HepG2 (cell line): Measurements from ENCODE around the gene NR5A2. TPM values are rescaled to one million over a fixed set of nuclear protein-coding genes. Genes with fewer than 3 reads are reported as not detected.

Experiments used
- DR1 ChIP-seq: sonication (generic); formaldehyde crosslinking; IDR thresholded peaks from 2 replicates; pipeline ENCODE4 v1.8.0; 2021; ENCODE audit warnings: mild to moderate bottlenecking, missing genetic modification reagents, inconsistent platforms
- FIP1L1 ChIP-seq: fragments of 200-400 bp; formaldehyde crosslinking; IDR thresholded peaks from 2 replicates; pipeline ENCODE4 v1.6.1; 2018; ENCODE audit warnings: low read depth, mild to moderate bottlenecking, low read length, moderate library complexity, borderline replicate concordance; ENCODE audit not compliant: insufficient read depth
- GTF3A ChIP-seq: sonication (generic); formaldehyde crosslinking; conservative IDR thresholded peaks from 2 replicates; pipeline ENCODE4 v1.4.0; 2020; ENCODE audit warnings: mild to moderate bottlenecking, missing genetic modification reagents
- HMG20A ChIP-seq: IDR thresholded peaks from 2 replicates; pipeline ENCODE4 v1.6.1; 2016; ENCODE audit warnings: borderline replicate concordance
- HNF4G ChIP-seq, 2 experiments: sonication (generic) in 1 of 2; formaldehyde crosslinking in 1 of 2; IDR thresholded peaks; 2 replicates each; pipeline versions ENCODE4 v1.4.0 to v1.6.1; 2011 to 2020; ENCODE audit warnings: borderline replicate concordance in 2 of 2, low read depth in 2 of 2, mild to moderate bottlenecking in 2 of 2, low read length in 1 of 2, missing genetic modification reagents in 1 of 2, moderate library complexity in 1 of 2
- KDM5A ChIP-seq: fragments of 200-600 bp; sonication (generic); IDR thresholded peaks from 2 replicates; pipeline ENCODE4 v1.7.0; 2018; ENCODE audit warnings: antibody characterized with exemption, mild to moderate bottlenecking, low read length, borderline replicate concordance
- KLF12 ChIP-seq: sonication (generic); formaldehyde crosslinking; IDR thresholded peaks from 2 replicates; pipeline ENCODE4 v1.4.0; 2020; ENCODE audit warnings: missing genetic modification reagents, borderline replicate concordance
- MBD4 ChIP-seq: IDR thresholded peaks from 2 replicates; pipeline ENCODE4 v1.6.1; 2012; ENCODE audit warnings: low read length, inconsistent platforms, borderline replicate concordance
- RARA ChIP-seq: IDR thresholded peaks from 2 replicates; pipeline ENCODE4 v1.6.1; 2016; ENCODE audit warnings: missing genetic modification reagents, missing compliant biosample characterization
- SP5 ChIP-seq: IDR thresholded peaks from 2 replicates; pipeline ENCODE4 v1.6.1; 2016; ENCODE audit warnings: low read depth, borderline replicate concordance
- ZNF225 ChIP-seq: sonication (generic); formaldehyde crosslinking; IDR thresholded peaks from 2 replicates; pipeline ENCODE4 v1.4.0; 2020; ENCODE audit warnings: mild to moderate bottlenecking, missing genetic modification reagents
- ZNF260 ChIP-seq: sonication (generic); formaldehyde crosslinking; IDR thresholded peaks from 2 replicates; pipeline ENCODE4 v1.4.0; 2020; ENCODE audit warnings: missing genetic modification reagents, low read depth, mild to moderate bottlenecking, borderline replicate concordance
- ZNF274 ChIP-seq: sonication (generic); formaldehyde crosslinking; IDR thresholded peaks from 2 replicates; pipeline ENCODE4 v1.5.1; 2020; ENCODE audit warnings: mild to moderate bottlenecking, missing genetic modification reagents
- ZNF460 ChIP-seq: sonication (generic); formaldehyde crosslinking; IDR thresholded peaks from 2 replicates; pipeline ENCODE4 v1.5.1; 2020; ENCODE audit warnings: missing genetic modification reagents, mild to moderate bottlenecking, borderline replicate concordance
- ZNF530 ChIP-seq: sonication (generic); formaldehyde crosslinking; IDR thresholded peaks from 2 replicates; pipeline ENCODE4 v1.5.0; 2020; ENCODE audit warnings: low read depth, mild to moderate bottlenecking, missing genetic modification reagents
- ZNF703 ChIP-seq: sonication (generic); formaldehyde crosslinking; IDR thresholded peaks from 2 replicates; pipeline ENCODE4 v1.5.1; 2020; ENCODE audit warnings: missing genetic modification reagents, mild to moderate bottlenecking, moderate library complexity, borderline replicate concordance
- polyA plus RNA-seq, 8 experiments: library from polyadenylated mRNA; depleted of rRNA in 3 of 8; stranded (reverse) in 7 of 8; unstranded in 1 of 8; fragments of >200 nt; fragmentation: Illumina TruSeq in 4 of 8; extraction: Trizol in 4 of 8; gene quantifications; 2 replicates each; pipeline versions ENCODE4 v1.2.1 to v1.2.3, GENCODE V29; 2011 to 2016; ENCODE audit warnings: low read depth in 4 of 8, missing spikeins in 1 of 8, mixed read lengths in 1 of 8; ENCODE audit not compliant: insufficient read depth in 1 of 8
- total RNA-seq, 5 experiments: library from RNA; depleted of rRNA; stranded (reverse); fragments of >200 nt; fragmentation: Illumina TruSeq; extraction: Trizol; gene quantifications; 2 replicates each; pipeline ENCODE4 v1.2.3, GENCODE V29; 2016; ENCODE audit warnings: low read depth in 1 of 5
- TF ChIP-seq, protein P1 (sequence below): IDR thresholded peaks from 2 replicates; pipeline ENCODE4 v1.6.1; 2016; ENCODE audit warnings: mild to moderate bottlenecking
- TF ChIP-seq, protein P2 (sequence below), 2 experiments: fragments of 450-650 bp in 1 of 2; sonication (generic) in 1 of 2; formaldehyde crosslinking in 1 of 2; IDR thresholded peaks; 2 replicates each; pipeline versions ENCODE4 v1.6.1 to v1.8.0; 2016 to 2022; ENCODE audit warnings: antibody characterized with exemption in 1 of 2, mild to moderate bottlenecking in 1 of 2, missing genetic modification reagents in 1 of 2

NR5A2 gene
- total and polyA plus RNA-seq, 2 of the 13 experiments (the other 11 are each of a cell fraction or from before 2014, with no cell fraction given) = 0.24 to 2.8 TPM

DNA sequence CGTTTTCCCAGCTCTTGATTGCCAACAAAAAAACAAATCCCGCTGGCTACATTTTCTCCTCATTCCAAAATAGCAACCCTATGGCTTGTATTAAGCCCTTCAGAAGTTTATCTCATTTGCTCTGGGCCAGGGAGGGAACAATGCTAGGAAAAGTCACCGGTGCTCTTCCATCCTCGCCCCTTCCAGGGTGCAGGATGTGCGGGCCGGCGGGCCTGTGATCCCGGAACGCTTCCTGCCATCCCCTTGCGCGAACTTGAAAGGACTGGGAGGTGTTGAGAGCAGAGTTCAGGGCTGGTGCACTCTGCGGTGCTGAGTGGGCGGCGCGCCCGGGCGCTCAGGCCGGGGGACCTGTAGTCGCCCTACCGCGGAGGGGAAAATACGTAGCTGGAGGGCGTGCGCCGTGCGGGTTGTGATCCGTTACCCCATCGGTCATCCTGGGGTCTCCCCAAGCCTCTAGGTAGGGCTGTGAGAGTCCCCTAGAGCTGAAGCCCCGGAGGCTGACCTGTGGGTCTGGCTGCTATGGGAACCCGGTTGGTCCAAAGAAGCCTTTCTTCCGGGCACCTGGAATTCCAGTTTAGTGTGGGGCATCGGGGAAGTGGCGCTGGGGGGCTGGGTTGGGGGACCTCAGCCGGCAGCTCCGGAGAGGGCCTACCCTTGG lies 13.1 kb downstream of the NR5A2 start (continued):
- TF ChIP-seq RARA (CRISPR knock-in tag) (peak; percentile 87), GTF3A (no peak), ZNF703 (CRISPR knock-in tag) (no peak), HMG20A (CRISPR knock-in tag) (peak; percentile 67), ZNF530 (CRISPR knock-in tag) (no peak), ZNF274 (no peak), SP5 (CRISPR knock-in tag) (peak; percentile 97), KLF12 (CRISPR knock-in tag) (peak; percentile 54; the same call in 1 of the 2 replicates), MBD4 (no peak), FIP1L1 (0 out of 2 replicates have a peak, but pooled peaks have one; percentile 35), DR1 (CRISPR knock-in tag) (0 out of 2 replicates have a peak, but pooled peaks have one; percentile 18), ZNF260 (CRISPR knock-in tag) (no peak), KDM5A (no peak), ZNF225 (CRISPR knock-in tag) (0 out of 2 replicates have a peak, but pooled peaks have one; percentile 36), ZNF460 (CRISPR knock-in tag) (no peak), HNF4G (IDR thresholded peaks at IDR 0.05; ENCODE audit: borderline replicate concordance, low read depth, low read length) (peak; percentile 47; the same call in 1 of the 2 replicates), HNF4G (CRISPR knock-in tag; IDR thresholded peaks at IDR 0.05; ENCODE audit: borderline replicate concordance, low read depth) (peak; percentile 73; the same call in 1 of the 2 replicates)
- TF ChIP-seq, protein P1, sequence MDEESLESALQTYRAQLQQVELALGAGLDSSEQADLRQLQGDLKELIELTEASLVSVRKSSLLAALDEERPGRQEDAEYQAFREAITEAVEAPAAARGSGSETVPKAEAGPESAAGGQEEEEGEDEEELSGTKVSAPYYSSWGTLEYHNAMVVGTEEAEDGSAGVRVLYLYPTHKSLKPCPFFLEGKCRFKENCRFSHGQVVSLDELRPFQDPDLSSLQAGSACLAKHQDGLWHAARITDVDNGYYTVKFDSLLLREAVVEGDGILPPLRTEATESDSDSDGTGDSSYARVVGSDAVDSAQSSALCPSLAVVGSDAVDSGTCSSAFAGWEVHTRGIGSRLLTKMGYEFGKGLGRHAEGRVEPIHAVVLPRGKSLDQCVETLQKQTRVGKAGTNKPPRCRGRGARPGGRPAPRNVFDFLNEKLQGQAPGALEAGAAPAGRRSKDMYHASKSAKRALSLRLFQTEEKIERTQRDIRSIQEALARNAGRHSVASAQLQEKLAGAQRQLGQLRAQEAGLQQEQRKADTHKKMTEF (CRISPR knock-in tag) = peak; percentile 64; the same call in 1 of the 2 replicates
- TF ChIP-seq, protein P2, sequence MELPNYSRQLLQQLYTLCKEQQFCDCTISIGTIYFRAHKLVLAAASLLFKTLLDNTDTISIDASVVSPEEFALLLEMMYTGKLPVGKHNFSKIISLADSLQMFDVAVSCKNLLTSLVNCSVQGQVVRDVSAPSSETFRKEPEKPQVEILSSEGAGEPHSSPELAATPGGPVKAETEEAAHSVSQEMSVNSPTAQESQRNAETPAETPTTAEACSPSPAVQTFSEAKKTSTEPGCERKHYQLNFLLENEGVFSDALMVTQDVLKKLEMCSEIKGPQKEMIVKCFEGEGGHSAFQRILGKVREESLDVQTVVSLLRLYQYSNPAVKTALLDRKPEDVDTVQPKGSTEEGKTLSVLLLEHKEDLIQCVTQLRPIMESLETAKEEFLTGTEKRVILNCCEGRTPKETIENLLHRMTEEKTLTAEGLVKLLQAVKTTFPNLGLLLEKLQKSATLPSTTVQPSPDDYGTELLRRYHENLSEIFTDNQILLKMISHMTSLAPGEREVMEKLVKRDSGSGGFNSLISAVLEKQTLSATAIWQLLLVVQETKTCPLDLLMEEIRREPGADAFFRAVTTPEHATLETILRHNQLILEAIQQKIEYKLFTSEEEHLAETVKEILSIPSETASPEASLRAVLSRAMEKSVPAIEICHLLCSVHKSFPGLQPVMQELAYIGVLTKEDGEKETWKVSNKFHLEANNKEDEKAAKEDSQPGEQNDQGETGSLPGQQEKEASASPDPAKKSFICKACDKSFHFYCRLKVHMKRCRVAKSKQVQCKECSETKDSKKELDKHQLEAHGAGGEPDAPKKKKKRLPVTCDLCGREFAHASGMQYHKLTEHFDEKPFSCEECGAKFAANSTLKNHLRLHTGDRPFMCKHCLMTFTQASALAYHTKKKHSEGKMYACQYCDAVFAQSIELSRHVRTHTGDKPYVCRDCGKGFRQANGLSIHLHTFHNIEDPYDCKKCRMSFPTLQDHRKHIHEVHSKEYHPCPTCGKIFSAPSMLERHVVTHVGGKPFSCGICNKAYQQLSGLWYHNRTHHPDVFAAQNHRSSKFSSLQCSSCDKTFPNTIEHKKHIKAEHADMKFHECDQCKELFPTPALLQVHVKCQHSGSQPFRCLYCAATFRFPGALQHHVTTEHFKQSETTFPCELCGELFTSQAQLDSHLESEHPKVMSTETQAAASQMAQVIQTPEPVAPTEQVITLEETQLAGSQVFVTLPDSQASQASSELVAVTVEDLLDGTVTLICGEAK (IDR thresholded peaks at IDR 0.05) = peak; percentile 66
- TF ChIP-seq, protein P2 (CRISPR knock-in tag; IDR thresholded peaks at IDR 0.05) = peak; percentile 57; the same call in 1 of the 2 replicates
